ENCODE data around the gene PSTPIP1.
A peak's percentile ranks its signal among the peaks of the same experiment; 100 is the strongest.

Gene PSTPIP1

DNA sequence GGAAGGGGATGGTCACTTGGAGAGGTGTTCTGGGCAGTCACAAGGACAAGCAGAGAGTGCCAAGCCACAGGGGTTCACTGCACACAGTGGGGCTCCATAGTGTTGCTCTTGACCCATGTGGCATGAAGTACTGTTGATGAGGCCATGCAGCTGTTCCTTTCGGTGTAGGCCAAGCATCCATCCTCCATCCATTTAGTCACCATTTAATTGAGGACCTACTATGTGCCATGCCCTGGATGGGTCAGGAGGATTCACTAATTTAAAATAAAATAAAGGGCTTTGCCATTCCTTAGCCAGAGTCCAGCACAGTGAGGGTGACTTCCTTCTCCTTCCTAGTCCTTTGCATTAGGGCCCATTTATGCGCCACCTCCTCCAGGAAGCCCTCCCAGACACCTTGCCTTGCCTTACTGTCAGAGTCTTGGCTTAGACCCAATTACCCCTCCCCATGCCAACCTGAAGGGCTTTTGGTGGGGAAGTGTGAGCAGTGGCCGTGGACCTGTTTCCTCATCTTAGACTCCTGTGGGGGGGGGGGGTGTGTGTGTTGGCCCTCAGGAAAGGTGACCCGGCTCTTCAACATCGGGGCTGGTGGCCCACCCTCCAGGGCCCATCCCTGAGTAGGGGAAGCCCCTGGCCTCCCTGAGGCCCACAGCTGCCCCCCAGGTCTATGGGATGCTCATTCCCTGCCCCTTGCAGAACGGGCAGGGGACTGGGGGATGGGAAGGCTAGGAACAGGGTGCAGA lies 25.6 kb downstream of the PSTPIP1 start:
- DNase-seq: no peak

DNA sequence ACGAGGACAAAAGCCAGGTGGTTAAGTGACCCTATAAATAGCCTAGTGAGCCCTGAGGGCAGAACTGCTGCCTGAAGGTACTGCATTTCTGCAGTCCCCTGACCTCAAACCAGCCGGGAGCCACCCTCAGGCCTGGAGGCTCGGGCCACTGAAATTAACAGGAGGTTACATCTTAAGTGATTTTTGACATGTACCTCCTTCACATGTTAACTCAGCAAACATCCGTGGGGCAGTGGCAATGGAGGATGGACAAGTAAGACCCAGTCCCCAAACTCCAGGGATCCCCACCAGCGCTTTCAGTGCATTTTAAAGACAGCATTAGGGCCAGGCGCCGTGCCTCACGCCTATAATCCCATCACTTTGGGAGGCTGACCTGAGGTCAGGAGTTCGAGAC lies 26.2 kb downstream of the PSTPIP1 start:
- no peak for DNase-seq

GRCh38 chr15:77021803-77022381 lies 27.0 kb downstream of the PSTPIP1 start:
- DNase-seq: peak; percentile 78

DNA sequence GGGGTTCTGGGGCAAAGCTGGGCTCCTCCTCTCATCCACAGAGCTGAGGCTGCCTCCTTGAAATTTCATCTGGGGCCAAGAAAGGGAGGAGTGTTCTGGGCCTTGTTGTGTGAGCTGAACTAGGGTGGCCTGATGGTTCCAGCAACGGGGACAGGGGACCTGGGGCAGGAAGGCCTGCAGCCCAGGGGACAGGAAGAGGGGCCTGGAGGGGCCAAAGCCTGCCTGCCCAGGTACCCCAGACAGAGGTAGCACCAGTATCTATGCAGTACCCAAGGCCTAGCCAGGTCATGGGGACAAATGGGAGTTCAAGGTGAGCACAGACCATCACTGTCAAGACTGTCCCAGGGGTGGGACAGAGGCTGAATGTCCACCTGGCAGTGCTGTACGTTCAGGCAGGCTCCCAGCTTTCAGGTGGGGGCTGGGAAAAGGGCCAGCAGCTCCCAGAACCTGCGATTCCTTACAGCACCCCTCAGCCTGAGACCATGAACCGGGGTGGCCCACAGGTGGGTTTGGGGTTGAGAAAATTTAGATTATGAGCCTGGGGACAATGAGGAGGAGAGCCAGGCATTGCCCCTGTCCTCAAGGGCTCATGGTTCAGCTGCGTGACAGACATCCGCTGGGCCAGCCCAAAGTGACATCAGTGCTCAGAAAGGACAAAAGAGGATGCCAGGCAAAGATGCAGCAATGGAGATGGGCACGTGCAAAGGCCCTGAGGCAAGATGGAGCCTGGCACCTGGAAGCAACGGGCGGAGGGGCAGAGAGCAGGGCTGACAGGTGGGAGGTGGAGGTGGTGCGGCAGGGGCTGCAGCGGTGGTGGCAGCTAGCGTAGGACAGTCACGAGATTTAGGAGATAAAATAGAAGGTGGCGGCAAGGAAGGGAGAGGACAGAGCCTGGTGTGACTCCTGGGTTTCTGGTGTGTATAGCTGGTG lies 28.0 kb downstream of the PSTPIP1 start:
- DNase-seq: no peak

DNA sequence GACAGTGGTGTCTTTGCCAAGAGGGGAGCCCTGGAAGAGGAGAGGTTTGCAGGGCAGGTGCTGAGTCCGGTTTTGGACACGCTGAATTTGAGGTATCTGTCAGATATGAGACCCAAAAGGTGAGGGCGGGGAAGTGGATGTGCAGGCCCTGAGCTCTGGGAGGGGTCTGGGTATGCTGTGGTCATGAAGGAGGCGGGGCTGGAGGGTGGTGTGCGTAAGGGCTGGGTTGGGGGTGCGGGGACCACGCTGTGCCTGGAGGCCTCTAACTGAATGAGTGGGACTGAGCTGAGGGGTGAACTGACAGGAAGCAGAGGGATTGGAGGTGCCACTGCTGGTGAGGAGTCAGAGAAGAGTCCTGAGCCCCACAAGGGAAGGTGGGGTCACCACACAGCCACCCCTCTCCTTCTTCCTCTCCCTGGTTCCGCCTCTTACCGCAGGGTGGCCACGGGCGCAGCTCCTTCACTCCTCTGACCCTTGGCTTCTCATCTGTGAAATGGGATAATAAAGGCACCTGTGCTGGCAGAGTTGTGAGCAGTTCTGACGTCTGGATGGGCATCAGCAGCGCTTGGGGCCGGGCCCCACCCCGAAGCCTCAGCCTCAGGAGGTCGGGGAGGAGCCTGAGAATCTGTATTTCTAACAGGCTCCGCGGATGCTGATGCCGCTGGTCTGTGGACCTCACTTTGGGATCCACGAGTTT lies 28.8 kb downstream of the PSTPIP1 start:
- no peak for DNase-seq

- peak; percentile 43 for DNase-seq
Measured at GRCh38 chr15:77024273-77025082, 29.6 kb downstream of the PSTPIP1 start.

DNA sequence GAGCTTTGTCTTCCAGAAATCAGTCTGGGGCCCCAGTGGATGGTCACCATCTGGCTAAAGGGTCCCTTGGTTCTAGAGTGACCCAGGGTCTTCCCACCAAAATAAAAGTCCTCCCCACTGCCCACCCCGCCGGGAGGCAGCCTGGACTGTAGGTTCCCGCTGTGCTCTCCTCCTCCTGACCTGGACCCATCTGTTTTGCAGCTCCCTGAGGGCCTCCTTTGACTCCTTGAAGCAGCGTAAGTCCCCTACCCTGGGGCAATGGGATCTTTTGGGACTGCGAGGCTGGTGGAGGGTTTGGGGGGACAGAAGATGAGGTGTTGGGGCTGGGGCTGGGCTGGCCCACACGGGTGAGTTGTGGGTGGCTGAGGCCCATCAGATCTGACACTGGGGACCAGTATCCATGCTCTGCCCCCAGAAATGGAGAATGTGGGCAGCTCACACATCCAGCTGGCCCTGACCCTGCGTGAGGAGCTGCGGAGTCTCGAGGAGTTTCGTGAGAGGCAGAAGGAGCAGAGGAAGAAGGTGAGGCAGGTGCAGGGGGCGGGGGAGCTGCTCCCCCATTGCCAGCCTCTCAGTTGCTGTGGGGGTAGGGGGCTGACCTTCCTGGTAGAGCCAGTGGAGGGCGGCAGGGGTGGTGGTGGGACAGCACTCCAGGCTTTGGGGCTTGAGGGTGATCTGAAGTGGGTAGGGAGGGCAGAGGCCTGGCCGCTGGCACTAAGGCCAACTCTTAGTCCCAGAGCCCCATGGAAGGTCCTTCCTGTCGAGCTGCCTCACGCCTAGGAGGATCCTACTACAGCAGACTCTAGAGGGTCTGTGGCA lies 30.4 kb downstream of the PSTPIP1 start:
- no peak for DNase-seq

DNA sequence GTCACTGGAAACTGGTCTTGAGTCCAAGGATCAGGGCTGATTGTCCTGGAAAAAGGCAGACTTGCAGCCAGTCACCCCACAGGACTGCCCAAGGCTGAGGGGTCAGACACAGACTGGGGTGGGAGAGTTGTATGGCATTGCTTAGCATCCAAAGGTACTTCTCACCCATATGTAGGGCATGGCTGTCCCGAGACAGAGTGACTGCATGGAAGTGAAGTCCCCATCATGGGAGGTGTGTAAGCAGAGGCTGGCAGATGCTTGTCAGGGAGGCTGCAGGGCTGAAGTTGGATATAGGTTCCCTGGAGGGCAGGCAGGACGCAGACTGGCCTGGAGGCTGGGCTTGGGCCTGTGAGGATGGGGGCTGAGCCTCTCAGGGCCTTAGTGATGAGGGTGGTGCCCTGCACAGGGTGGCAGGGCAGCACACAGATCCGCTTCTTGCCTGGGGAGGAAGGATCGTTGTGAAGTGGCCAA lies 31.1 kb downstream of the PSTPIP1 start:
- DNase-seq: no peak

DNA sequence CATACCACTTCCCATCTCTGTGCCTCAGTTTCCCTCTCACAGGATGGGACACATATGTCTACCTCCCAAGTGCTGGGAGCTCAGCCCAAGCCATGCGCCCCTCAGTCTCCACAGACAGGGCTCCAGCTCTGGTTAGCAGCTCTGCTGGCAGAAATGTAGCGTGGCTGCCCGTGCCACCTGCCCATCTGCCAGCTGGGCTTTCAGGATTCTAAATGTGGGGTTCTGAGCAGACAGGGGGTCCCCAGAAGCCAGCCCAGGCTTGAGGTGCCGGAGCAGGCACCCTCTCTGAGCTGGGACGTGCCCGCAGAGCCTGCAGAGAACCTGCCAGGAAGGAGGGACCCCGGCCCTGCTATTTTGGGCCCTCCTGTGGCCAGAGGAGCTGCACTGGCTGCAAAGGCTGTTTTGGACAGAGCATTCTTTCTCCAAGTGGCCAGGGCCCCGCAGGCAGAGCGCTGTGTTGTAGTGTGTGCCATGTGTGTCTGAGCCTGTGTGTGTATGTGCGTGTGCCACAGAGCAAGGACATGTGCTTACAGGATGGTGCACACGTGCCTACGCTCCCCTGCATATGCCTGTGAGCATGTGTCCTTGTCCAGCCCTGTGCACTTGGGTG lies 31.7 kb downstream of the PSTPIP1 start:
- DNase-seq: no peak

DNA sequence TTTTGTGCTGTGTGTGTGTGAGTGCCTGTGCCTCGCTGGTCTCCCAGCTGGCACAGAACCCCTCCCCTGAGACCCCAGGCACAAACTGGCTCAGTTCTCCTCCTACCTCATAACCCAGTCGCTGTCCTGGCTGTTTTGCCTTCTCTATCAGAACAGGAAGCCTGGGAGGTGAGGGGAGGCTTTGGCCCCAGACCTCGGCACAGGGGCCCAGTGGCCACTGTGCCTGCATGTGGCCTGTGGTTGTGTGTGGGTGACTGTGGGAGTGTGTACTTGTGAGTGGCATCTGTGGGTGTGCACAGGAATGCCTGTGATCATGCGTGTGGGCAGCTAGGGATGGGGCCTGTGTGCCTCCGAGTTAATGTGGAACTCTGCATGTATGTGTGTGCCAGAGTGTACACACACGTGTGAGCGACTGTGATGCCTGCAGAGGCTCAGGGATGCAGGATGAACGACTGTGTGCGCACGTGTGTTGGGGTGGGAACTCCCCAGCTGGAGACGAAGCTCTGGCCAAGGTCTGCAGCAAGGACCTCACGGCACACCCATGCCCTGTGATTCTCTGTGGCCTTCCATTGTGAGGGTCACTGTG lies 32.3 kb downstream of the PSTPIP1 start:
- no peak for DNase-seq

DNA sequence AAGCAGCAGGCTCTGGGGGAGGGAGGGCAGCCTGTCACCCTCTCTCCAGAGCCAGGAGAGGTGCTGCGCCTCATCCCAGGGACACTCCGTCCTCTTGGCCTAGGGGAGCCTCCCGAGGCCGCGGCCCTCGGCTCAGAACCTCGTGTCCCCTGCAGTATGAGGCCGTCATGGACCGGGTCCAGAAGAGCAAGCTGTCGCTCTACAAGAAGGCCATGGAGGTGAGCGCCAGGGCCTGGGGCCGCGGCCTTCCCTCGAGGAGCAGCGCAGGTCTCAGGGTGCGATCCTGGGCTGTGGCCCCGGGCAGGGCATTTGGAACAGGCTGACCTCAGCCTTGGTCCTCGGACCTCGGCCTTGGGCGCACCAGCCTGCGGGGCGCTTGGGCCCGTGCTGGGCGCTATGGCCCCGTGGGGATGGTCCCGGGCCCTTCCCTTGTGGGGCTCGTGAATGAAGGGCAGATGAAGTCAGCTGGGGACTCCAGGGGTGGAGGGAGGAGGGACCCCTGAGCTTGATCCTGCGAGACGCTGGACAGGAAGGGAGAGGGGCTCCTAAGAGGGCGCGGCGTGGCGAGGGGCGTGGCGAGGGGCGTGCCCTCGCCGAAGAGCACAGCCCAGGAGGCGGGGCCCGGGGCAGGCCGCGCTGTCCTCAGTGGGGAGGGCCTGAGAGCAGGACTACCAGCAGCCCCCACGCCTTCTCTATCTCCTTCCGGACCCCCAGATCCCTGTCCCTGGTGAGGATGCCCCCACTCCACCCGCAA lies 32.9 kb downstream of the PSTPIP1 start:
- no peak for DNase-seq

DNA sequence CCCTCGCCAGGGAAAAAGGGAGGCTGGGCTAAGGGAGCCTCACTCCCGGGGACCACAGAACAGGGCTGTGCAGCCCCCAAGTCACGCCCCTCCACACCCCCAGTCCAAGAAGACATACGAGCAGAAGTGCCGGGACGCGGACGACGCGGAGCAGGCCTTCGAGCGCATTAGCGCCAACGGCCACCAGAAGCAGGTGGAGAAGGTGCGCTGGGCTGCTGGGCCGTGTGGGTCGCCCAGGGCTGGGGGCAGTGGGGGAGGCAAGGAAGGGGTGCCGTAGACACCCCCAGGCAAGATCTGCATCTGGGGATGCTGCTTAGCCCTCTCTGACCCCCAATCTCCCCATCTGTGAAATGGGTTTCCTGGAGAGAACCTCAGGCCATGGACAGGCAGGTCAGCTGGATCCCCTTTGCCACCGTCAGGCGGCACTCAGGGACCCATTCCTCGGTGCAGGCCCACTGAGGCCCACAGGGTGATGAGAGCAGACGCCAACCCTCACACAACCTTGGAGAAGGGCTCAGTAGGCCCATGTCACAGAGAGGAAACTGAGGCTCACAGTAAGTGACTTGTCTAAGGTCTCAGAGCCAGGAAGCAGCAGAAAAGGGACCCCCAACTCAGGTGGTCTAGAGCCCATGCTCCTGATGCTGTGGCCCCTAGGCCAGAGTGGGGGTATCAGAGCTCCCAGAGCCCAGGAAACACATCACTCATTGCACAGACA lies 33.7 kb downstream of the PSTPIP1 start:
- DNase-seq: no peak

- no peak for DNase-seq
Measured at GRCh38 chr15:77029166-77030047, 34.5 kb downstream of the PSTPIP1 start.

DNA sequence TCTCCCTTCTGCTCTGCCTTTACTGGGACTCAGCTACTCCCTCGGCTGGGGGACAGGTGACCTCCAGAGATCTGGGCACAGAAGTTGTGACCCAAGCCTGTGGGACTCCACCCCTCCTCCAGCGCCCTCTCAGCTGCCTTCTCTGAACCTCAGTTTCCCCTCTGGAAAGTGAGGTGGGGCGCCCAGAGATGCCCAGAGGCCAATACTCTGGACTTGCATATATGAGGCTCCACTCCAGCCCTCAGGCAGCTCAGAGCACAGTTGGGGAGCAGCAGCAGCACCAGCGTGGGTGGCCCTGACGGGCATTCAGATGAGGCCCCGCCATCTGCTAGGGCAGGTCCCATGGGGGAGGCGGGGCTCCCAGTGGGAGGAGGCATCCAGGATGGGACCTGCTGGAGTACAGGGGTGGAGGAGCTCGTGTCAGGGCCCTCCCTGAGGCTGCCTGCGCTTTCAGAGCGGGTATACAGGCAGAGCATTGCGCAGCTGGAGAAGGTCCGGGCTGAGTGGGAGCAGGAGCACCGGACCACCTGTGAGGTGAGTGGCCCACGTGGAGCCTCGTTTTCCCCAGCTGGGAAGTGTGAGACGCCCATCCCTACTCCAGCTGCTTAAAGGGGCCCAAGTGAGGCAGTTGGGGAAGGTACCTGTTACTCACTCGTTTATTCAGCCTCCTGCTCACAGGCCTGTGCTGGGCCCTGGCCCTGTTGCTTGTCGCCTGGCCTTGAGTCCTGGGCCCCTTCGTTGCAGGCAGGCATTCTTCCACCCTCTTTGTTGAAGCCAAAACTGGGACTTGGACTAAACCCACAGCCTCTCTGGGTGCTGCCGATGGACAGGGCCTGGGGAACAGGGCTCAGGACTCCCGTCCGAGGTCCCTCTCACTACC lies 35.4 kb downstream of the PSTPIP1 start:
- DNase-seq: peak; percentile 16

GRCh38 chr15:77030928-77031375 lies 36.0 kb downstream of the PSTPIP1 start:
- no peak for DNase-seq

DNA sequence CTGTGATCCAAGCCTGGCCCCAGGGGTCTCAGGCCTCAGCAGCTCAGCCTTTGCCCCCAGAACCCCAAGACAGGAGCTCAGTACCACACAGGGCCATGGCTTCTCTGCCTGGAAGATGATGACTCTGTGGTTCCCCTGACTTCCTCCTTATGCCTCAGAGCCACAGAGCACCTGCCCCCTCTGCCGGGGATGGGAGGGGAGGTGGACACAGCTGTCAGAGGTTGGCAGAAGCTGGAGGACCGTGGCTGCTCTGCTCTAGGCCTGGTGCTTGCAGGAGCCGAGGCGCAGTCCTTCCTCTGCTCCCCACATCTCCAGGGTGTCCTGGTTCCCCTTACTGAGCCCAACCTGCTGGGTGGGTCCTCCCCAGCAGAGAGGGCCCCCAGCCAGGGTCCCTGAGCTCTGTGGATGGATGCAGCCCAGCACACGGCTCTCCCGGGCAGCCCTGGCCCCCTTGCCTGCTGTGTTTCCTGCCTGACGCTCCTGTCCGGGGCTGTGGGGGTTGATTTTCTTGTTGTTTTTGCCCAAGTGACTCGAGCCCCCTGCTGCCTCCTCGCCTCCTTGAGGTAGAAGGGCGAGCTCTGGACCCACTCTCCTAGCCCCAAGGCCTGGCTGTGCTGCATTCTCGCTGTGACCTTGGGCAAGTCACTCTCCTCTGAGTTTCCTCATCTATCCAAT lies 36.6 kb downstream of the PSTPIP1 start:
- no peak for DNase-seq
